ENCODE data around the gene ADAMTS2.

ADAMTS2 gene

GRCh38 chr5:179223961-179224360, 121.3 kb downstream of the ADAMTS2 start:
- Histone ChIP-seq H3K79me2 (ENCODE audit: insufficient read depth, low read length) (no peaks in the 10 kb centered on the region), H3K9me2 (replicated peaks; ENCODE audit: insufficient read depth, low read length) (no peaks in the 10 kb centered on the region), H3K4me2 (ENCODE audit: low read depth, low read length, poor library complexity, severe bottlenecking) (no peak overlapping the region), H2AFZ (ENCODE audit: low read depth, low read length, severe bottlenecking) (no peak overlapping the region), H3K36me3 (ENCODE audit: low read length) (no peaks in the 10 kb centered on the region), H3K9ac (ENCODE audit: low read length) (no peak overlapping the region), H3K27me3 (ENCODE audit: low read length) (no peaks in the 10 kb centered on the region), H3K4me3 (ENCODE audit: insufficient read depth, low read length, poor library complexity, severe bottlenecking) (no peak overlapping the region), H3K27ac (ENCODE audit: low read depth, low read length) (no peak overlapping the region), H3K9me3 (ENCODE audit: insufficient read depth, low read length) (no peaks in the 10 kb centered on the region), H3F3A (ENCODE audit: insufficient read depth) (no peaks in the 10 kb centered on the region), H4K20me1 (ENCODE audit: low read depth, low read length) (no peaks in the 10 kb centered on the region)
- TF ChIP-seq CTCF (IDR thresholded peaks at IDR 0.05; ENCODE audit: insufficient read depth, low read length, poor library complexity, severe bottlenecking): no peak
- no peak for TF ChIP-seq EZH2phosphoT487 (conservative IDR thresholded peaks at IDR 0.05; ENCODE audit: low read length)

GRCh38 chr5:179223528-179223927, 121.7 kb downstream of the ADAMTS2 start:
- H3F3A ChIP-seq (ENCODE audit: insufficient read depth): no peaks in the 10 kb centered on the region
- H3K4me3 ChIP-seq (ENCODE audit: insufficient read depth, low read length, poor library complexity, severe bottlenecking): no peak overlapping the region
- H3K9ac ChIP-seq (ENCODE audit: low read length): no peak overlapping the region
- H3K9me2 ChIP-seq (replicated peaks; ENCODE audit: insufficient read depth, low read length): no peaks in the 10 kb centered on the region
- no peak overlapping the region for H2AFZ ChIP-seq (ENCODE audit: low read depth, low read length, severe bottlenecking)
- H3K36me3 ChIP-seq (ENCODE audit: low read length): no peaks in the 10 kb centered on the region
- no peaks in the 10 kb centered on the region for H3K79me2 ChIP-seq (ENCODE audit: insufficient read depth, low read length)
- H3K4me2 ChIP-seq (ENCODE audit: low read depth, low read length, poor library complexity, severe bottlenecking): no peak overlapping the region
- no peaks in the 10 kb centered on the region for H4K20me1 ChIP-seq (ENCODE audit: low read depth, low read length)
- H3K27ac ChIP-seq (ENCODE audit: low read depth, low read length): no peak overlapping the region
- H3K9me3 ChIP-seq (ENCODE audit: insufficient read depth, low read length): no peaks in the 10 kb centered on the region
- TF ChIP-seq EZH2phosphoT487 (conservative IDR thresholded peaks at IDR 0.05; ENCODE audit: low read length): no peak
- TF ChIP-seq CTCF (IDR thresholded peaks at IDR 0.05; ENCODE audit: insufficient read depth, low read length, poor library complexity, severe bottlenecking): no peak
- H3K27me3 ChIP-seq (ENCODE audit: low read length): no peaks in the 10 kb centered on the region

GRCh38 chr5:179222246-179223017, 122.8 kb downstream of the ADAMTS2 start:
- H3K9ac ChIP-seq (ENCODE audit: low read length): no peak overlapping the region
- TF ChIP-seq EZH2phosphoT487 (conservative IDR thresholded peaks at IDR 0.05; ENCODE audit: low read length): no peak
- no peak for TF ChIP-seq CTCF (IDR thresholded peaks at IDR 0.05; ENCODE audit: insufficient read depth, low read length, poor library complexity, severe bottlenecking)
- no peaks in the 10 kb centered on the region for H3K27me3 ChIP-seq (ENCODE audit: low read length)
- no peaks in the 10 kb centered on the region for H3K79me2 ChIP-seq (ENCODE audit: insufficient read depth, low read length)
- no peaks in the 10 kb centered on the region for H3F3A ChIP-seq (ENCODE audit: insufficient read depth)
- H3K4me3 ChIP-seq (ENCODE audit: insufficient read depth, low read length, poor library complexity, severe bottlenecking): no peak overlapping the region
- no peak overlapping the region for H3K4me2 ChIP-seq (ENCODE audit: low read depth, low read length, poor library complexity, severe bottlenecking)
- no peaks in the 10 kb centered on the region for H3K9me2 ChIP-seq (replicated peaks; ENCODE audit: insufficient read depth, low read length)
- no peaks in the 10 kb centered on the region for H3K36me3 ChIP-seq (ENCODE audit: low read length)
- no peak overlapping the region for H3K27ac ChIP-seq (ENCODE audit: low read depth, low read length)
- no peak overlapping the region for H2AFZ ChIP-seq (ENCODE audit: low read depth, low read length, severe bottlenecking)
- no peaks in the 10 kb centered on the region for H4K20me1 ChIP-seq (ENCODE audit: low read depth, low read length)
- no peaks in the 10 kb centered on the region for H3K9me3 ChIP-seq (ENCODE audit: insufficient read depth, low read length)
